ENCODE measurements around the gene HRC.
A peak's percentile ranks its signal among the peaks of the same experiment; 100 is the strongest.

HRC gene

DNA sequence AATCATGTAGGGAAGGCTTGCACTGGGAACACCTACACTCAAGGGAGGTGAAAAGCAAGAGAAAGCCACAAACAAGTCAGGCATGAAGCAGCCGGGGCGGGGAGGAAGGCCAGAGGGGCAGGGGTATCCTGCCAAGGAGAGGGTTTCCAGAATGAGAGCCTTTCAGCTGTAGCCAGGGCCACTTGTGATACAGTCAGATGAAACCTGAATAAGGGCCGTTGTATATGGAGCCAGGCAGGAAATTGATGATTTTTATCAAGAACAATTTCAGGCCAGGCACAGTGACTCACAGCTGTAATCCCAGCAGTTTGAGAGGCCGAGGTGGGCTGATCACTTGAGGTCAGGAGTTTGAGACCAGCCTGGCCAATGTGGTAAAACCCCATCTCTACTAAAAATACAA, 6.8 kb upstream of the HRC start:
- DNase-seq, result no peak

DNA sequence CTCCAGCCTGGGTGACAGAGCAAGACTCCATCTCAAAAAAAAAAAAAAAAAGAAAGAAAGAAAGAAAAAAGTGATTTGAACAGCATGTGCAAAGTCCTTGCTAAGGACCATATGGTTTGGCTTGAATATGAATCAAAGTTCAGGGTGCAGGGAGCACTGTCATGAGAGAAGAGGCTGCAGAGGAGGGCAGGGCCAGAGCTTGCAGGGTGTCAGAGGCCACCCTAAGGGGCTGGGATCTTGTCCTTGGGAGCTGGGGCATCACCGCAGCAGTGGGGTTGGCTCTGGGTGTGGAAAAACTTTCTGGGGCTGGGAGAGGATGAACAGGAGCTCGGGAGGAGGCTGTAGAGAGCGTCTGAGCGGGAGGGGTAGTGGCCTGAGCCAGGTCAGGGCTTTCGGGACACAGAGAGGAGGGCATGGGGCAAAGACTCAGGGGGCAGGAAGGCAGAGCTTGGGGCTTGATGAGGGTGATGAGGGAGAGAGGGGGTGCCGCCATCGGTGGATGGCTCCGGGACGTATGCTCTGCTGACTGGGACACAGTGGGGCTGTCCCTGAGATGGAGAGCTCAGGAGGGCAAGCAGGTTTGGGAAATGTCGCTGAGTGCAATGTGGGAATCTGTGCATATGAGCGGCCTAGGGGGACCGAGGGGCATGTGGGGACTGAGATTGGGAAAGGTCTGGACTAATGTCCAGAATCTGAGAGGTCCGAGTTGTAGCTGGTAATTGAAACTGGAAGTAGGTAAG, 5.4 kb upstream of the HRC start:
- no peak for DNase-seq

- peak in 47 of 56 donors; percentile 13 to 75 (median 50) for DNase-seq
These were observed 2.4 kb upstream of the HRC start, which contains the start of gene TRPM4 for GRCh38 chr19:49157445-49158224. TRPM4 (plus strand) TSS chr19:49157792; CDS start chr19:49157867, 75 bp downstream.

DNA sequence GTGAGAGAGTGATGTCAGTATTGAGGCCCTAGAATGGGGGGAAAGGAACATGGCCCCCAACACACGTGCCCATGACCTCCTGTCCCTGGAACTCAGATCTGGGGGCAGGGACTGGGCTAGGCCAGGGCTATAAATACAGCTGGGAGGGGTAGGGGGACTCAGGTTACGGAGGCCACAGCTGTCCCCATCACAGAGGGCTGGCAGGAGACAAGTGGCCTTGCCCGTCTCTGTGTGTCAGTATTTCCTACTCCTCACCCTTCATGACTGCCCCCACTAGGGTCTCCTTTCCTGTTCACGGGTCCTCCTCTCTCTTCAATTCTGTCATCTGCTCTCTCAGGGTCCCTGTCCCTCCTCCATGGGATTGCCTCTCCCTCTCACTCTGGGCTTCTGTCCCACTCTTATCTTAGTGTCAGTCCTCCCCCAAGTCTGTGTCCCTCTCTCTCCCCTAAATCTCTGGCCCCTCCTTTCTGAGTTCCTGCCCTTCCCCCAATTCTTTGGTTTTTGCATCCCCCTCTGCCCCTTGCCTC, 687 bp upstream of the HRC start:
- DNase-seq, result no peak

- DNase-seq, result no peak
These were observed 917 bp downstream of the HRC start for GRCh38 chr19:49154279-49154678.

DNA sequence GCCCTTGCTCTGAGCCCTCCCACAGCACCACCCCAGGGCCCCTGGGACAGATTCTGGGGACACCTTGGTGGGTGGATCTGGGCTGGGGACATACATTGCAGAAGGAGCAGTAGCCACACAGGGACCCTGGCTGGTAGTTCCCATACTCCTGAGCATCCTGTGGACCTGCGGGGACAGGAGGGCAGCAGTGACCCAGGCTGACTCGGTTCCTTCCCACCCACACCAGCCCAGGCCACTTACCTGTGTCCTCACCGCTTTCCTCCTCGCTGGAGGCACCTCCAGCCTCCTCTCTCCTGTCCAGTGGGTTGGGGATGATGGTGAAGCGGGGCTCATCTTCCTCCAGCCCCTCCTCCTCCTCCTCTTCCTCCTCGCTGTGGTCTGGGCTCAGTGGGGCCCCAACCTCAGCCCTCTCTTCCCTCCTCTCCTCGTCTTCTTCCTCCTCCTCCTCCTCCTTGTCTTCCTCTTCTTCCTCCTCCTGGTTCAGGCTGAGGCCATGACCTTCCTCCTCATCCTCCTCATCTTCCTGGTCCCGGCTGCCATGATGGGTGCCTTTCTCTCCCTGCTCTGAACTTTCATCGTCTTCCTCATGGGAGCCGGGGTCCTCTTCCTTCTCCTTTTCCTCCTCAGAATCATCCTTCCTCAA, 1.9 kb downstream of the HRC start:
- no peak for DNase-seq

GRCh38 chr19:49152119-49152550, 3.1 kb downstream of the HRC start:
- no peak for DNase-seq

- DNase-seq, result peak in 25 of 56 donors; percentile 9 to 72 (median 32)
These were observed 3.7 kb downstream of the HRC start for GRCh38 chr19:49151267-49152118.

GRCh38 chr19:49150944-49151243, 4.3 kb downstream of the HRC start:
- no peak for DNase-seq

GRCh38 chr19:49150106-49150943, 4.9 kb downstream of the HRC start:
- peak in 55 of 56 donors; percentile 21 to 91 (median 78) for DNase-seq

GRCh38 chr19:49149652-49150105, 5.5 kb downstream of the HRC start:
- DNase-seq, result peak in 54 of 56 donors; percentile 19 to 80 (median 66)

- DNase-seq, result peak in 54 of 56 donors; percentile 27 to 97 (median 81)
These were observed 6.2 kb downstream of the HRC start for GRCh38 chr19:49148784-49149651.

DNA sequence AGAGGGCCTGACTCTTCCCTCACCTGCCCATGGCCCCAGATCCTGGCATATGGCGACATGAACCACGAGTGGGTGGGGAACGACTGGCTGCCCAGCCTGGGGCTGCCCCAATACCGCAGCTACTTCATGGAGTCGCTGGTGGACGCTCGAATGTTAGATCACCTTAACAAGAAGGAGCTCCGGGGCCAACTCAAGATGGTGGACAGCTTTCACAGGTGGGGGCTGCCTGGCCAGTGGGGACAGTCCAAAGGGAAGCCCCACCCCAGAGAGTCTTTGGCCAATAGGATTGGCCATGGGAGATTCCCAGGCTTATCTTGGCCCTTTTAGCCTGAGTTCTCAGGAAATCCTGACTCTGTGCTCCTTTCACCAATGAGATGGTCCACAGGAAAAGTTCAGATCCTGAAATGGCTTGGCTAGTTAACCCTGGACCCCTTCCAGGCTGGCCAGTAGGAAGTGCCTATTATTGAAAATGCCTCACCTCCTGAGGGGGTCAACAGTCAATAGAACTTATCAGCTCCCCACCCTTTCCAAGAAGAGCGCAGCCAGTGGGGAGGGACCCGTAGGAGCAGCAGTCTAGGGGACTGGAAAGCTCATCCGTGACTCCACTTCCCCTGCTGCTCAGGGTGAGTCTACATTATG, 7.0 kb downstream of the HRC start:
- DNase-seq, result no peak

DNA sequence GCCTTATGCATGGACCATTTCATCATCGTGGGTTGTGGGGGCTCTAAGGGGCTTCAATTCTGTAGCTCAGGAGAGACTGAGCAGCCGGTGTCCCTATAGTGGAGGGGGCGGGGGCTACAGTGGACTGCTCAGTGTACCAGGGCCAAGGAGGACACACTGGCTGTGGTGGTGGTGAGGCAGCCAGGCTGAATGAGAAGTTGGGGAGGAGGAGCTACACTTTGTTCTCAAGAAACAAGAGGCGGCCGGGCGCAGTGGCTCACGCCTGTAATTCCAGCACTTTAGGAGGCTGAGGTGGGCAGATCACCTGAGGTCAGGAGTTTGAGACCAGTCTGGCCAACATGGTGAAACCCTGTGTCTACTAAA, 8.8 kb downstream of the HRC start:
- peak in 10 of 56 donors; percentile 27 to 69 (median 47) for DNase-seq

GRCh38 chr19:49145573-49146407, 9.4 kb downstream of the HRC start:
- DNase-seq, result peak in 54 of 56 donors; percentile 20 to 92 (median 68)

- DNase-seq, result peak; percentile 16 to 91 (median 78)
These were observed 12.3 kb downstream of the HRC start for GRCh38 chr19:49142866-49143335.

DNA sequence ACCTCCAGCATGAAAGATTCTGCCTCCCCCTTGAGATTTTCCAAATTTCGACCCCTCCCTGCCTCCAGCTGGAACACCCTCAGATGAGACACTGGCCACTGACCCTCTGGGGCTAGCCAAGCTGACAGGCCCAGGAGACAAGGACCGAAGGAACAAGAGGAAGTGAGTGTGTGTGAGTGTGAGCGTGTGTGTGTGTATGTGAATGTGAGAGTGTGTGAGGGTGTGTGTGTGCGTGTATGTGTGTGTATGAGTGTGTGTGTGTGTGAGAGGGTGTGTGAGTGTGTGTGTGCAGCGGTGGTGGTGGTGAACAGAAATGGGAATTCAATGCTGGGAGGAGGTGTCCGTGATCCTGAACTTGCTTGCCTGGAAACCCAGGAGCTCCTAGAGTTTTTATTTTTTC, 13.8 kb downstream of the HRC start:
- no peak for DNase-seq
